Stimulated activated CD4-positive, alpha-beta T cell treated with anti-CD3 and anti-CD28 coated beads, TNF-alpha, amount 100 ng/mL, for 24 hours (primary cell): ENCODE results near the gene POU2AF2.
"Not testable (repeated sequence)": the region's sequence is repeated elsewhere in the genome, so short reads cannot be mapped to it uniquely, and the experiment has no call there.

Experiments used
- DNase-seq, 3 experiments: peaks; one replicate each; pipeline ENCODE4 v3.0.0-alpha.2; 2020; ENCODE audit warnings: low read depth in 3 of 3

The POU2AF2 gene

DNA sequence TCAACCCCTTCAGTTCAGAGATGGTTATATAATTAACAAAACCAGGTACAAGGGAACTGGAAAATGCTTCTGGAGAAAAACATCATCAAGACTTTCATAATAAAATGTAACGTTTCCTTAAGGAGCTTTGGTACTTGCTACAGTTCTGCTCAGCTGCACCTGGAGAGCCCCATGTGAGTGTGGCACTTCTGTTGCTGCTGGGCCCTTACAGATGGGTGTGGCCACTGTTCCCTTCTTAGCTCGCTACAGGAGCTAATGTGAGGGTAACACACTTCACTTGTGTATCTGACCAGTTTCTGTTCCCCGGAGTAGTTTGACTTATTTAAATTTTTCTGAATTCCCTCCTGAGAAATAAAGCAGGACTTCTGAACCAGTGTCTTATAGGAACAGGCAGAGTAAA, 56.8 kb downstream of the POU2AF2 start:
- no peak for DNase-seq

DNA sequence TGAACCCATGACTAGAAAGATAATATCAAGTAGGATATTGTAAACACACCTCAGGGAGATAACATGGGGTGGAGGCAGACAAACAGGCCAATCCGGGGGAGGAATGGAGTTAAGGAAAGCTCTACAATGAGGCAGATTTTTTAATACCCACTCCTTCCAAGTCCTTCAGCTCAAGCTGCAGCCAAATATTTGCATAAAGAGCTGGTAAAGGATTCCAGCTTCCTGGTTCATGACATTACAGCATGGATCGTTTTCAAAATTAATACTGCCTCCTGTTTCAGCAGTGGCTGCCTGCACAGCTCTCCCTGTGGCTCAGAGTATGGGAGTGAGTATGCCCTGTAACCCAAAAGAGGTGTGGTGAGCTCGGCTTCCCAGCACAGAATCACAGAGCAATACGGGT, 57.9 kb downstream of the POU2AF2 start:
- no peak for DNase-seq

DNA sequence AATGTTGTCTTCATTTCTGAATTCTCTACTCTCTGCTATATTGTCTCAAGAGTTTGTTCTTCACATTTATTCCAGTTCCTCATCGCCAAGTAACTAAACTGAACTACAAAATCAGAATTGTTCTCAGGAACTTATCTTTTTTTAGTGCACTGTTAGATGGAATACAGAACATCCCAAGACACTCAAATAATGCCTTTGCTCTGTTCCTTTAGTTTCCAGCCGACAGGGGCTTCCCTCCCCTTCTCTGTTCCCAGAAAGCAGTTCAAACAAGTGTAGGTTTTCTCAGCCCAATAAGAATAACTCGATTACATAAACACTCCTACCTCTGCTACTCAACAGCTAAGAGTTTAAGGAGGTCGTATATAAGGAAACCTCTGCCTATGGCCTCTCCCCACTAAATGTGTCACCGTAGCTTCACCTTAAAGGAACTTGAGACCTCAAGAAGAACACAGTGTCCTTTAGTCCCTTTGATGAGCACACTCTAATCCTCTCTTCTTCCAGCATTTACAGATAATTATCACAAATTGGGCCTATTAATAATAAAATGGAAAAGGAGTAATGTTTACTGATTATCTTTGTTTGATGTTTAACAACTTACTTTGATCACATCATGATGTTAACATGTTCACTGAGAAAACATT, 59.8 kb downstream of the POU2AF2 start:
- DNase-seq, result no peak

DNA sequence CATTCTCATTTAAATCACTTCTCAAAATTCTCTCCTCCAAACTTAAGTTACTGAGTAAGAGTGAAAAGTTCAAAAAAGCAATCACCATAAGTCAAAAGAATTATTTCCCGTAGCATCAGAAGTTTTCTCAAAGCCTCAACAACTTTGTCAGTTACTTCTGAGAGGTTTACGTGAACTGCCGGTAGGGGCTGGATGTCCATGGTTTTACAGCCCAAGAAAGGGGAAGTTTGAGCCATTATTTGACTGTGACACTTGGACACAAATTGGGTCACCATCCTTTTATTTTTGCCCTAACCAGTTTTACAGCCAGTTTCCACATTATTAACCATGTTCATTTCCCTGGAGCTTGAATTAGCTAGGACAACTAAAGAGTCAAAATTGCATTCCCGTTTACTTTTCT, 60.4 kb downstream of the POU2AF2 start:
- no peak for DNase-seq

DNA sequence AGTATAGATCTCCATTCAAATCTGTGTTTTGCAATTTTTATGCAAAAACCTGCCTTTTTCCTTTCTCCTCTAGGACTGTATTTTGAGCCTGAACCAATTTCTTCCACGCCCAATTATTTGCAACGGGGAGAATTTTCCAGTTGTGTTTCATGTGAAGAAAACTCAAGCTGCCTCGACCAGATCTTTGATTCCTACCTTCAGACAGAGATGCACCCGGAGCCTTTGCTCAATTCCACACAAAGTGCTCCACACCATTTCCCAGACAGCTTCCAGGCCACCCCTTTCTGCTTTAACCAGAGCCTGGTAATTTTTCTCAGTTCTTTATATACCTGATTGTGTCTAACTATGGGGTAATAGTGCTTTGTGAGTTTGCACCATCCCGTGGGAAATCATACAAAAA, 60.8 kb downstream of the POU2AF2 start:
- no peak for DNase-seq

DNA sequence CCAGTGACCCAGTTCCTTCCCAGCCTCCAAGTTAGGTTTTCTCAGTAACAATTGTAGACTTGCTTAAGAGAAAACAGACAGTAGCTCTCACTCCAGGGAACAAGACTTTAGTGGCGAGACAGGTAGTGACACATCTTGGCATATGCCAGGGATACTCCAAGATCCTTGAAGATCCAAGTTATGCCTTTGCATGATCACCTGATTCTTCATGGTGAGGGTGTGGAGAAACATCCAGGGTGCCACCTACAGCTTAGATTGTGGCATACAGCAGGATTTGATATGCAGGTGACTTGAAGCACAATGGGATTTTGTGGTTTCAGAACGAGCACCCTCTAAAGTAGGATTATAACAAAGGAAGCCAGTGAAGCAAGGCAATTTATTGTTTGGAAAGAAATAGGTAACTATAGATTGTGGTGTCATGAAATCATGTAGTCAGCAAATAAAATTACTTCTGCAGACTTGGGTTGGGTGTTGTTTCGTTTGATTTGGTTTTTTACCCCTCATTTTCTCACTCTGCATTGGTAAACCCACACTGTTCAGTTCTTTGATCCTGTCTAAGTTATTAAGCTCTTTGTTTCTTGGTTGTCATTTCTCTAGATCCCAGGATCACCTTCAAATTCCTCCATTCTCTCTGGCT, 62.1 kb downstream of the POU2AF2 start:
- DNase-seq, result no peak

DNA sequence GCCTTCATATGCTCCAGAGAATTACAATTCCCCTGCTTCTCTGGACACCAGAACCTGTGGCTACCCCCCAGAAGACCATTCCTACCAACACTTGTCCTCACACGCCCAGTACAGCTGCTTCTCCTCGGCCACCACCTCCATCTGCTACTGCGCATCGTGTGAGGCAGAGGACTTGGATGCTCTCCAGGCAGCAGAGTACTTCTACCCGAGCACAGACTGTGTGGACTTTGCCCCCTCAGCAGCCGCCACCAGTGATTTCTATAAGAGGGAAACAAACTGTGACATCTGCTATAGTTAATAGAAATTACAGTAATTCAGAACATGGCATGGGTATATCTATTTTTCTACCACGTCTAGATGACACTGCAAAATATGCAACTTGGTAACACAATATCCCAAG, 62.6 kb downstream of the POU2AF2 start:
- no peak for DNase-seq

DNA sequence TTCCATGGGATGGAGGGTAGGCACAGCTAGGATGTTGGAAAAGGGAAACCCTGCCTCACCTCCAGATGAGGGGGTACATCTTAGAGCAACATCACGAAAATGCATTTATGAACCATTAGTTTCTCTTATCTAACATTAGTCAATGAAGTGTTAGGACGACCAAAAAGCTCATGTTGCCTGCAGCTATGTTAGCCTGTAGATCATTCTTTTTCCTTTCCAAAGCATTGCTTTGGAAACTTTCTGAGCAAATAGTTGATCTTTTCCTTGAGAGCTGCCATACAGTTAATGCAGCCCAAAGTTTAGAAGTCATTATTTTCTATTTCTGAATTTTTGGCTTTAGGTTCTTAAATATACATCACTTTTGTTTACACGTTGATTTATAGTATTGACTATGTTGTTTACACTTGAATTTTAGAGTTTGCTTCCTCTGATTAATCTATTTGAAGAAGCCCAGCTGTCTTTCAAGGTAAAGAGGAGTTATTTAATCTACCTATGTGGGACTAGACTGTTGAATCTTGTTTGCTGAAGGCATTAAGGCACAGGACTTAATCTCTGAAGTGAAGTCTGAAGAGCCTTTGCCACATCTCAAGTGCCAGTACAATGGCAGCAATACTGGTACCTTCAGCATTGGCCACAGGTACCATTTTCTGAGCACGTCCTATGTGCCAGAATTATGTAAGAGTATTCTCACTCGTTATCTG, 63.8 kb downstream of the POU2AF2 start:
- no peak for DNase-seq

DNA sequence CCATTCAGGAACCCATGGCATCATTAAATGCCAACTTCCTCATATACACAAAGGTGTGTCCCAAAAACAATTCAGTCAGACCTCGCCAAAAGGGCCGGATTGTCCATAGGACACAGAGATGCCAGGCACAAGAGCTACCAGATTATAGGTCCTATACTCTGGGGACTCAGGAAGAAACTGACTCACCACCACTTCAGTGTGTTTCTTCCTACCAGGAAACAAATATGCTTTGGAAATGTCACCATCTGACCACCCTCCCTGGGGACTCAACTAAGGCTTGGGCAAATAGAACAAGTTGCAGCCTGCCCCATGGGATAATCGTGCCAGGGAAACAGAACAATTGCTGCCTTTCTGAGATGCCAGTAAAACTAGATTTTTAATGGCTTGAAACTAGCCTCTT, 64.6 kb downstream of the POU2AF2 start:
- no peak for DNase-seq

DNA sequence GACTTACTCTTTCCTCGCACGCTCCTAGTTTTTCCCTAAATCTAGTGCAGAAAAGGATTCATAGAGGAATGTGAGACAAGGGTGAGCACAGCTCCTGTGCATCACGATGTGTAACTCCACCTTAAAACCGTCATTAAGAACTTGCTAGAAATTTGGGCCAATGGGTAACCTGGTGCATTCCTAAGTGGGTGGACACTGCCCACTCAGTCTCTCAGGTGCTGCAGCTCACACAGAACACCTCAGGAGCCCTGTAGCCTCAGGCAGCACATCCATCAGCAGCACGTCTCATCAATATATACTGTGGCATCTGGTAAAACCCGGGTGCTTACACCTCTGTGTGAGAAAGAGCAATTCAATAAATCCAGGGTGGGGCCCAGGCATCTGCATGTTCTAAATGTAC, 65.2 kb downstream of the POU2AF2 start:
- DNase-seq, result no peak

DNA sequence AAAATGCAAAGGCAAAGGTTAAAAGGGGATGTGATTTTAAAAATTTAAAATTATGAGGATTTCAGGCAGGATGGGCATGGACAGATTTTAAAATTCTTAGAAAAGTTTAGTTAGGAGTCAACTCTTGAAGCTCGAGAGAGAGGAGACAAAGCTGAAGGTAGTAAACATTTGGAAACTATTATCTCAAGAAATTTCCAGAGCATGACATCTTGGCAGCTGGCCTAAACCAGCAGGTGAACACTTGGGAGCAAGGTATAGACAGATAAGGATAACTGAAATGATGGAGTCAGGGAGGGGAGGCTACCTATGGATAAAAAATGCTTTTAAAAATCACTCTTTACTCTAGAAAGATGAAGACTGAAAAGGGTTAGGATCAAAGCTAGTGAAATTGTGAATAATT, 66.6 kb downstream of the POU2AF2 start:
- DNase-seq, result no peak

DNA sequence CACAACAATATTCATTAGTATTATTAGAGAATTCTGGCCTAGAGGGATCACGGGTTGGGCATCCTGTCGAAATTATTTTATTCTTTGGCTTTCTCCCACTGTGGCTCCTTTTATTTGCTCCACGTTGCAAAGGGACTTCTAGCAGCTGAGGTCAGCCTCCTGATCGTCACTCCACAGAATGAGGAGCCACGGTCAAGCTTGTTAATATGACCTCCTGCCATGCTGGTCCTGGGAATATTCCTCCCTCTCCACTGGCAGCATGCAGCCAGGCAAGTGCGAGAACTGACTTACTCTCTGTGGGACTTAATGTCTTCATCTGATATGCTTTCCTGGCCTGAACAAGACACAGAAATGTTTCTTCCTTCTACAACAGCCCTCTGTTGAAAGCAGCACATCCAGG, 73.8 kb downstream of the POU2AF2 start:
- DNase-seq, result no peak

DNA sequence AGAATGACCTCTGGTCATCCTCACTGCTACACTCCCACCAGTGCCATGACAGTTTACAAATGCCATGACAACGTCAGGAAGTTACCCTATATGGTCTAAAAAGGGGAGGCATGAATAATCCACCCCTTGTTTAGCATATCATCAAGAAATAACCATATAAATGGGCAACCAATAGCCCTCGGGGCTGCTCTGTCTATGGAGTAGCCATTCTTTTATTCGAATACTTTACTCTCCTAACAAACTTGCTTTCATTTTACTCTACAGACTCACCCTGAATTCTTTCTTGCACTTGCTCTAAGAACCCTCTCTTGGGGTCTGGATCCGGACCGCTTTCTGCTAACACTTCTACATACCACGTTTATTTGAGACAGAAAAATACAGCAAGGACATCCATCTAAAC, 74.7 kb downstream of the POU2AF2 start:
- not testable (repeated sequence) for DNase-seq

DNA sequence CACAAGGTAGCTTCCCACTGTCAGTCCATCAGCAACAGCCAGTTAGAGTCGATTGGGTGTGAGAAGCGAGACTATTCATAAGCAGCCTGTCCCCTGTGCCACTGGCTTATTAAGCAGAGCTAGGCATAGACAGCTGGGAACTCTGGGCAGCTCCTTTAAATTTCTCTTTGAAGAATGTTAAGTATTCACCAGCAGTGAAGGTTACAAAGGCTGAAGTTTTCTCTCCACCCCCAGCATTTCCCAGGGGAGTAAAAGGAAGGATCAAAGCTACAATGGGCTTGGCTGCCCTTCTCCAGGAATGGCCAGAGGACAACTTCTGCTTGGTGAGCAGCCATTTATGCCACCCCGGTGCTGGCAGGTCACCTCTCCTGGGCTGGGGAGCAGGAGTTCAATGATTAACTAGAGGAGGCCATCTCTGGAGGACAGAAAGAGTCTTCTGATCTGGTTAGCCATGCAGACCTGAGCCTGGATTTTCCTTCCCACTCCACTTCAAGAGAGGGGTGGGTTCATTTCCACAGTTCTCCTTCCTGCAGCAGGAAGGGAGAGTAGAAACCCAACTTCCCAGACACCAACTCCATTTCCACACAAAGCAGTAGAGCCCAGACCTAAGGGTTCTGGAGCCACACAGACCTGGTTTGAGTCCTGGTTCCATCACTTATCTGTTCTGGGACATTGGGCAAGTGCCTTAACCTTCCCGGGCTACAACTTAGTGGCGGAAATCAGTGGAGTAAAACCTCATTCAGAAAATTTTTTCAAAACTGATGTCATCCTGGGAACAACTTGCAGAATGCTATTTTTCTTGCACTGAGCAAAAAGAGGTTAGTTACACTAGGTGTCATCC, 75.4 kb downstream of the POU2AF2 start:
- DNase-seq, result no peak

DNA sequence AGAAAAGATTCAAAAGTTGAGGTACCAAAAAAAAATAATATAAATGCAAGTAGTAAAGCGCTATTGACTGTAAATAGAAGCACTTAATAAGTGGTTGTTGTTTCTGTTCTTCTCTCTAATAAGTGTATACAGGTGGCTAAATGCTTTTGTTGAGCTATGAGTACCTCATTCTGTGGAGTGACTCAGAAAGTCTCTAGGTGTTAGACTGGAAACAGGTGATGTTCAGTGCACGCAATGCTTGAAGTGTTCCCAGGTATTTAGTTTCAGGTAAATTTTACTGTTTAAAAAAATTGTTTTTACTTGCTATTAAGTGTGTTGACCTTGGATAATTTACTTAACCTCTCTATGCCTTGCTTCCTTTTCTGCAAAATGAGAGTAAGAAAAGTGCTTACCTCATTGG, 77.0 kb downstream of the POU2AF2 start:
- no peak for DNase-seq

DNA sequence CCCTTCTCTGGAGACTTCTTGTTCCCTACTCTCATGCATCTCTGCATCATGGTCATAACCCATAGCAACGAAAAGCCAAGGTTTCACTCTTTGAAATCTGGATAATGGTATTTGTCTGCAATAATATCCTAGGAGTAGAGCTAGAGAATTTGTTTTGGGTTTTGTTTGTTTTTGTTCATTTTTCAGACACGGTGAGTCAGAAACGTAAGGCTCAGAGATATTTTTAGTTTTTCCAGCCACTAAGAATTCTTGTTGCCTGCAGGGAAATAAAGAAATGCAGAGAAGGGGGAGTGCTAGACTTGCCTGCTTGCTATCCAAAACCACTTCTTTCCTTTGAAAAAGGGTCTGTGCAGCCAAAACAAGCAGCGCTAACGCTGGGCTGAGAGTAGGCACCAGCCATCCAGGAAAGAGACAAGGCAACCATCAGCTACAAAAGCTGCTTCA, 78.8 kb downstream of the POU2AF2 start:
- no peak for DNase-seq

DNA sequence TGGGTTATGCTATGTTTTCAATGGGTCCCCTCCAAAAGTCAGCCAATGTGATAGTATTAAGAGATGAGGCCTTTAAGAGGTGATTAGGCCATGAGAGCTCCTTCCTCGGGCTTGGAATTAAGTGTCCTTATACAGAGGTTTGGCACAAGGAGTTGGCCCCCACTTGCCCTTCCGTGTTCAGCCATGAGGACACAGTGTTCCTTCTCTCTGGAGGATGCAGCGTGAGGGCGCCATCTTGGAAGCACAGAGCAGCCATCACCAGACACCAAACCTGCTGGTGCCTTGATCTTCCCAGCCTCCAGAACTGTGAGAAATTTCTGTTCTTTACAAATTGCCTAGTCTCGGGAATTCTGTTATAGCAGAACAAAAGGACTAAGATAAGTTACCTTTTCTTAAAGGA, 79.7 kb downstream of the POU2AF2 start:
- no peak for DNase-seq

DNA sequence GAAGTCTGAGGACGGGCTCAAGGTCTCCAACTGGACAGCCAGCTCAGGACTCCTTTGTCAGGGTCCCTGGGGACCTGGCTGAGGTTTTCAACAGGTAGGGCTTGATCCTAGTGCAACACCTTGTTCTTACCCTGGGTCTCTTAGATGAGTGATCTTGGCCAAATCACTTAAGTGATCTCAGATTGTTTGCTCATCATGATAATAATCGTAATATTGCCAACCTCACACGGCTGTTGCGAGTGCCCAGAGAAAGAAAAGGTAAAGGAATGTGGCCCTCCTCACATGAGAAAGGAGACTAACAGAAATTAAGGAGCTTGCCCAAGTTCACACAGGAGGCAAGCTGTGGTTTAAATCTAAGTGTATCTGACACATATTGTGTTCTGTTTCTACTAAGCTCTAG, 81.3 kb downstream of the POU2AF2 start:
- no peak for DNase-seq

DNA sequence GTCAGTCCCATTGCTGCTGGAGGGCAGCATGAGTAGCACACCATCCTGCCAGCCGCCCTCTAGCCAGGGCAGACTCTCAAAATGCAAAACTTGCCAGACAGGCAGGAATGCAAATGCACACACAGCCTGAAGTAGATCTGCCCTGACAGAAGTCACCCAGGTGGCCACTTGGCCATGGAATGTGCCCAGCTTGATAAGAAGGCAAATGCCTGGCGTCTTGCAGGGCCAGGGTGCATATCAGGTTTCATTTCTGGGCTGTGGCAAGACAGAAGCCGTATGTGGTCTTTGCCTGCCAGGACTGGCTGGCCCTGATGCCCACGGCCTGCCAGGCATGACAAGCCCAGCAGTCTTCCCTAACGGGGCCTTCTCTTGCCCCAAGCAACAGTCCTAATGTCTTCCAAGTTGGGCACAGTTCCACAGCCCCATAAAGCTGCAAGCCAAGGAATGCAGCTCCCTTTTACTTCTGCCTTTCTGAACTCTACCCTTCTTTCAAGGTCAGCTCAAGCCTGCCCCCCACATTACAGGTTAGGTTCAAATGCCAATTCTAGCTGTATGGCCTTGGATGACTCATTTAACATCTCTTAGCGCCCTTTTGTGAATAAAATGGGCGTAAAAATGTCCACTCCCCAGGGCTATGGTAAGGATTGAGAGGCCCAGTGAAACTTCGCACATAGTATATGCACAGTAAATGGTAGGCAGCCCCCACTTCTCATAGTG, 82.5 kb downstream of the POU2AF2 start:
- no peak for DNase-seq

DNA sequence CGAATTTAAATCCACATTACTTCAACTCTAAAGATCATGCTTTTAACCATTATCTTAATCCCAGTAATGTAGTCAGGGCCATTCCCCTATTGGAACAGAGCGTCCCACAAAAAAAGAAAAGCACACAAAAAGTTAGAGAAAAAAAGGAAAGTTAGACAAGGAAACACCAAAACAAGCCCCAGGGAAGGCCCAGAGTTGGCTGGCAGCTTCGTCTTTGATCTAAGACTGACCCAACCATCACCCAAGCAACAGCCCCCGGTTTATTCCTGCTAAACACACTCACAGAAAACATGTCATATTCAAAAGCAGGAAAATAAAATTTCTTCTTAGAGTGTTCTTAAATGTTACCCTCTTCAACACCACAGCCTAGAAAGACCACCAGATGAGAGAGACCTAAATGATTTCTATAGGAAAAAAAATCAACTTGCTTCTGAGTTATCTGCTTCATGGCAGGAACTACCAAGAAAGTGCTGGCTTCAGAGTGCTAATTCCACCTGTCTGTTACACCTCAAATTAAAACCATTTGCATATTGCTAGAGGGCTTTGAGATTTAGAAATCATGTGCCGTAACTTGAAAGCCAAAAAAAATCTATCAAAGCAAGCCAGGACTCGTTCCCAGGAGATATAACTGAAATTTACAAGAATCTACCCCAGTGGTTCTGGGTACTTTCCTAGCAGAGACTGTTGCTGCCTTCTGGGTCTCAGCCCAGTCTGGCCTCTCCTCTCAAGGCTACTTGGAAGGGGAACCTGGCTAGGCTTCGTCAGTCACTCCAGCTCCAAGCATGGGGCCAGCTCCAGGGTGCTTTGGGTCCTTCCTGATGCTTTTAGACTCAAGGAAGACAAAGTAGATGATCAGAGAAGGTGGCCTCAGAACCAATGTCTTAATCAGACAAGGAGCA, 84.0 kb downstream of the POU2AF2 start:
- no peak for DNase-seq
